GM23248 (cell line): ENCODE results near the gene HTR3A. TPM values are rescaled to one million over a fixed set of nuclear protein-coding genes. Genes with fewer than 3 reads are reported as not detected.
A peak's percentile ranks its signal among the peaks of the same experiment; 100 is the strongest.

Experiments used
- DNase-seq: peaks from one replicate; pipeline ENCODE4 v3.0.0-alpha.2; 2015
- H2AFZ ChIP-seq: fragments of 200-600 bp; sonication (generic); 2 replicates; pipeline ENCODE4 v1.6.1; 2016; ENCODE audit warnings: antibody characterized with exemption
- H3F3A ChIP-seq: fragments of 200-600 bp; sonication (generic); 2 replicates; pipeline ENCODE4 v1.6.1; 2016; ENCODE audit warnings: mild to moderate bottlenecking, antibody characterized with exemption, mixed run types; ENCODE audit not compliant: insufficient read depth
- H3K27ac ChIP-seq: fragments of 200-600 bp; sonication (generic); 2 replicates; pipeline ENCODE4 v1.5.1; 2016; ENCODE audit warnings: mild to moderate bottlenecking
- H3K27me3 ChIP-seq: fragments of 200-600 bp; sonication (generic); replicated peaks from 2 replicates; pipeline ENCODE4 v1.6.1; 2016; ENCODE audit warnings: mild to moderate bottlenecking; ENCODE audit not compliant: insufficient read depth
- H3K36me3 ChIP-seq: fragments of 200-600 bp; sonication (generic); 2 replicates; pipeline ENCODE4 v1.6.1; 2016; ENCODE audit warnings: low read depth, mild to moderate bottlenecking
- H3K4me1 ChIP-seq: fragments of 200-600 bp; sonication (generic); 2 replicates; pipeline ENCODE4 v1.6.1; 2016; ENCODE audit warnings: mild to moderate bottlenecking; ENCODE audit not compliant: insufficient read depth
- H3K4me2 ChIP-seq: fragments of 200-600 bp; sonication (generic); one replicate; pipeline ENCODE4 v1.6.1; 2016; ENCODE audit warnings: mild to moderate bottlenecking; ENCODE audit not compliant: unreplicated experiment
- H3K4me3 ChIP-seq: fragments of 200-600 bp; sonication (generic); 2 replicates; pipeline ENCODE4 v1.5.1; 2016; ENCODE audit warnings: mild to moderate bottlenecking
- H3K79me2 ChIP-seq: fragments of 200-600 bp; sonication (generic); 2 replicates; pipeline ENCODE4 v1.6.1; 2016; ENCODE audit warnings: mild to moderate bottlenecking; ENCODE audit not compliant: insufficient read depth
- H3K9ac ChIP-seq: fragments of 200-600 bp; sonication (generic); 2 replicates; pipeline ENCODE4 v1.6.1; 2016; ENCODE audit warnings: mild to moderate bottlenecking
- H3K9me2 ChIP-seq: fragments of 200-600 bp; sonication (generic); 2 replicates; pipeline ENCODE4 v1.6.1; 2016; ENCODE audit warnings: mixed run types, mild to moderate bottlenecking, moderate library complexity; ENCODE audit not compliant: insufficient read depth
- H3K9me3 ChIP-seq: fragments of 200-600 bp; sonication (generic); one replicate; pipeline ENCODE4 v1.6.1; 2017; ENCODE audit warnings: low read depth
- H4K20me1 ChIP-seq: fragments of 200-600 bp; sonication (generic); 2 replicates; pipeline ENCODE4 v1.6.0; 2016; ENCODE audit not compliant: insufficient read depth
- EZH2 ChIP-seq: fragments of 200-600 bp; sonication (generic); IDR thresholded peaks from 2 replicates; pipeline ENCODE4 v1.6.1; 2018; ENCODE audit warnings: antibody characterized with exemption, mild to moderate bottlenecking; ENCODE audit not compliant: insufficient read depth, poor library complexity, severe bottlenecking
- EZH2phosphoT487 ChIP-seq: fragments of 200-600 bp; sonication (generic); IDR thresholded peaks from 2 replicates; pipeline ENCODE4 v1.6.1; 2018; ENCODE audit warnings: antibody characterized with exemption, moderate library complexity, mild to moderate bottlenecking, low read depth; ENCODE audit not compliant: insufficient read depth
- WGBS, 2 experiments: methylation state at CpG; one replicate each; pipeline ENCODE4 v1.1.6; 2015 to 2017; ENCODE audit warnings: low lambda C conversion rate in 2 of 2, low coverage in 1 of 2; ENCODE audit errors: missing lambda C conversion rate in 2 of 2; 5-methylcytosine and 5-hydroxymethylcytosine counted together
- in situ Hi-C: fragments of 300-500 bp; cut with MboI; formaldehyde crosslinking; loops from 2 replicates; pipeline ENCODE4 v1.15.0; 2020
- polyA plus RNA-seq: library from polyadenylated mRNA; unstranded; fragments of >200 nt; fragmentation: Nextera tagmentation; extraction: Ambion mirVana; gene quantifications from 2 replicates; pipeline ENCODE4 v1.2.1, GENCODE V29; 2016
- total RNA-seq: library from RNA; depleted of rRNA; stranded (reverse); fragments of >200 nt; shearing (Covaris generic); gene quantifications from 2 replicates; pipeline ENCODE4 v1.2.3, GENCODE V29; 2014

Gene HTR3A
- total and polyA plus RNA-seq, 2 experiments from 2014 or later = not detected

- no peaks in the 10 kb centered on the region for H4K20me1 ChIP-seq
- H3K36me3 ChIP-seq = no peaks in the 10 kb centered on the region
- no peaks in the 10 kb centered on the region for H3K9me3 ChIP-seq
- no peak overlapping the region for H3K9ac ChIP-seq
- H2AFZ ChIP-seq = no peak overlapping the region
- in situ Hi-C loops = no loop called here
- H3K4me3 ChIP-seq = no peak overlapping the region
- peaks cover 11% of the 10 kb centered on the region; the same call in 1 of the 2 replicates for H3K27me3 ChIP-seq
- DNase-seq = no peak
- TF ChIP-seq EZH2 (no peak), EZH2phosphoT487 (no peak)
- no peaks in the 10 kb centered on the region for H3K79me2 ChIP-seq
- no peaks in the 10 kb centered on the region for H3K9me2 ChIP-seq
- H3K27ac ChIP-seq = no peak overlapping the region
- 0 out of 2 replicates have a peak, but pooled peaks cover 5% of the 10 kb centered on the region for H3K4me1 ChIP-seq
- H3K4me2 ChIP-seq = no peak overlapping the region
- no peaks in the 10 kb centered on the region for H3F3A ChIP-seq
- 47 to 69% methylated on average over 3 of the region's 3 CpGs for WGBS, 2 experiments
These were observed 44.1 kb downstream of the HTR3A start for GRCh38 chr11:114019046-114019445.

GRCh38 chr11:114019574-114019973 lies 44.7 kb downstream of the HTR3A start:
- TF ChIP-seq EZH2phosphoT487 = no peak
- TF ChIP-seq EZH2 = no peak
- Histone ChIP-seq H4K20me1 (no peaks in the 10 kb centered on the region), H3K4me1 (0 out of 2 replicates have a peak, but pooled peaks cover 5% of the 10 kb centered on the region), H3K4me2 (no peak overlapping the region), H3K9me2 (no peaks in the 10 kb centered on the region), H3K4me3 (no peak overlapping the region), H3K9ac (no peak overlapping the region), H3K27ac (no peak overlapping the region), H3K79me2 (no peaks in the 10 kb centered on the region), H3K27me3 (peaks cover 13% of the 10 kb centered on the region; the same call in 1 of the 2 replicates), H3K36me3 (no peaks in the 10 kb centered on the region), H3K9me3 (no peaks in the 10 kb centered on the region), H3F3A (no peaks in the 10 kb centered on the region), H2AFZ (no peak overlapping the region)
- DNase-seq = no peak
- WGBS, 2 experiments = 68 to 70% methylated on average over 5 of the region's 5 CpGs
- in situ Hi-C loops = no loop called here

GRCh38 chr11:114025329-114025907 lies 50.5 kb downstream of the HTR3A start:
- Histone ChIP-seq H3K9me2 (no peaks in the 10 kb centered on the region), H3K27ac (no peak overlapping the region), H3K4me1 (no peaks in the 10 kb centered on the region), H3K79me2 (no peaks in the 10 kb centered on the region), H3K36me3 (no peaks in the 10 kb centered on the region), H3K4me2 (no peak overlapping the region), H3K4me3 (no peak overlapping the region), H3K9ac (no peak overlapping the region), H3K27me3 (peaks cover 63% of the 10 kb centered on the region), H2AFZ (no peak overlapping the region), H4K20me1 (no peaks in the 10 kb centered on the region), H3K9me3 (no peaks in the 10 kb centered on the region), H3F3A (no peaks in the 10 kb centered on the region)
- in situ Hi-C loops = no loop called here
- DNase-seq = no peak
- TF ChIP-seq EZH2 (no peak), EZH2phosphoT487 (no peak)
- WGBS, 2 experiments = 27 to 28% methylated on average over 3 of the region's 3 CpGs

- Histone ChIP-seq H3K4me2 (no peak overlapping the region), H3F3A (no peaks in the 10 kb centered on the region), H3K4me3 (no peak overlapping the region), H3K9me2 (no peaks in the 10 kb centered on the region), H3K4me1 (no peaks in the 10 kb centered on the region), H3K9me3 (no peaks in the 10 kb centered on the region), H3K36me3 (no peaks in the 10 kb centered on the region), H3K27me3 (peaks cover 70% of the 10 kb centered on the region), H3K27ac (no peak overlapping the region), H4K20me1 (no peaks in the 10 kb centered on the region), H2AFZ (no peak overlapping the region), H3K79me2 (no peaks in the 10 kb centered on the region), H3K9ac (no peak overlapping the region)
- in situ Hi-C loops = no loop called here
- DNase-seq = peak; percentile 28
- no peak for TF ChIP-seq EZH2phosphoT487
- TF ChIP-seq EZH2 = no peak
- 78 to 82% methylated on average over 1 of the region's 1 CpG for WGBS, 2 experiments
These were observed 51.4 kb downstream of the HTR3A start for GRCh38 chr11:114026355-114026754.

- Histone ChIP-seq H2AFZ (no peak overlapping the region), H3F3A (no peaks in the 10 kb centered on the region), H3K27ac (no peak overlapping the region), H3K9ac (no peak overlapping the region), H3K4me1 (no peaks in the 10 kb centered on the region), H3K9me3 (no peaks in the 10 kb centered on the region), H3K79me2 (no peaks in the 10 kb centered on the region), H4K20me1 (no peaks in the 10 kb centered on the region), H3K4me3 (no peak overlapping the region), H3K9me2 (no peaks in the 10 kb centered on the region), H3K36me3 (no peaks in the 10 kb centered on the region), H3K27me3 (peaks cover 74% of the 10 kb centered on the region), H3K4me2 (no peak overlapping the region)
- no peak for TF ChIP-seq EZH2phosphoT487
- no peak for TF ChIP-seq EZH2
- in situ Hi-C loops = no loop called here
- 33 to 37% methylated on average over 11 of the region's 11 CpGs for WGBS, 2 experiments
- no peak for DNase-seq
These were observed 52.5 kb downstream of the HTR3A start for GRCh38 chr11:114027391-114027790.
